GM21360 (cell line): ENCODE results near the gene RHEX.

ENCODE experiments used
- ATAC-seq: cut with Tn5 transposase; IDR thresholded peaks from one replicate; pipeline ENCODE4 v1.9.1; 2021; ENCODE audit warnings: mild to moderate bottlenecking, moderate library complexity; ENCODE audit not compliant: unreplicated experiment

RHEX gene

DNA sequence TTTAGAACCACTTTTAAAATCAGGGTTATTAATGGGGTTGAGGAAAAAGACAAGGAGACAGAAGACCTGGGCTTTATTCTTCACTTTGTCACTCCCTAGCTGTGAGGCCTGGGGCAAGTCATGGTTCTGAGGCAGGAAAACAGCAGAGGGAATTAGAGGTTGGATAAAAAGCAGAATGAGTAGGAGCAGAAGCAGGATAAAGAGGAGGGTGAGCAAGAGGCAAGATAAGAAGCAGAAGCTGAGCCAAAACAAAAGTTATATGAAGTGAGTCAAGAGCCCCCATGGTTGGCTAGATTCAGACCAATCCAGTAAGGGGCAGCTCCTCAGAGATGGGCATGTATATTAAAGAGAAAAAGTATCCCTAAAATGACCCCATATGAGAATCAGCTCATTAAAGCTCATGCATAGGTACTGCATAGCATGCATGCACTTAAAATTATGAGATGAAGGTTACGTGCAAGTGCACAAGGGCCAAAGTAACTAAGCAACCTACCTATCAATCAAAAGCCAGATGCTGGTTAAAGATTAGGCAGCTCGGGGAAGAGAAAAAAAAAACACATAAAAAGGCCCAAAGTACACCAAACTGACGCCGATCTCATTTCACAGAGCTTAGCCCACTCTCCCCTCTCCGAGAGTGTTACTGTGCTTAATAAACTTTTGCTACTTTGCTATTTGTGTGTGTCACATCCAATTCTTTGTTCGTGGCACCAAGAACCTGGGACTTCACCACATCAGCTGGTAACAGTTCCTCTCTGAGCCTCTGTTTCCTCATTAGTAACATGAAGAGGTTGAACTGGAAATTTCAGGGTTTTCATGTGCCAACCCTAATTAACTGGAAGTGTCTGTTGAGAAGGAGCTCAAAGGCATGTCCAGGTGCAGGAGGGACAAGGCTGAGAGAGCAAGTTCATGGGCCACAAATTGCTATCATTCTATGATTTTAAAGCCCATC lies 62.0 kb downstream of the RHEX start:
- no peak for ATAC-seq

- no peak for ATAC-seq
Measured at GRCh38 chr1:206115791-206116190, 62.8 kb downstream of the RHEX start.

GRCh38 chr1:206116191-206116872 lies 63.4 kb downstream of the RHEX start:
- ATAC-seq: no peak

DNA sequence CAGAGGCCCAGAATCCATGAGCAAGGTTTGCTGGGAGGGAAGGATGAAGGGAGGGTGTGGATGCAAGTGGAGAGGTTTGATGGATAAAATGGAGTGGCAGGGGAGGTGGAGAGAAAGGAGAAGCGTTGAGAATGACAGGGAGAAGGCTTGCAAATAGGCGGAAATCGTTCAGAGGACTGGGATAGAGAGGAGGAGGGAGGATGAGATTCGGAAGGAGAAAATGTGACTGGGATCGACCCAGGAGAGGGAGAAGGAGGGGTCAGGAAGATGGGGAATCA lies 63.8 kb downstream of the RHEX start:
- ATAC-seq: no peak

DNA sequence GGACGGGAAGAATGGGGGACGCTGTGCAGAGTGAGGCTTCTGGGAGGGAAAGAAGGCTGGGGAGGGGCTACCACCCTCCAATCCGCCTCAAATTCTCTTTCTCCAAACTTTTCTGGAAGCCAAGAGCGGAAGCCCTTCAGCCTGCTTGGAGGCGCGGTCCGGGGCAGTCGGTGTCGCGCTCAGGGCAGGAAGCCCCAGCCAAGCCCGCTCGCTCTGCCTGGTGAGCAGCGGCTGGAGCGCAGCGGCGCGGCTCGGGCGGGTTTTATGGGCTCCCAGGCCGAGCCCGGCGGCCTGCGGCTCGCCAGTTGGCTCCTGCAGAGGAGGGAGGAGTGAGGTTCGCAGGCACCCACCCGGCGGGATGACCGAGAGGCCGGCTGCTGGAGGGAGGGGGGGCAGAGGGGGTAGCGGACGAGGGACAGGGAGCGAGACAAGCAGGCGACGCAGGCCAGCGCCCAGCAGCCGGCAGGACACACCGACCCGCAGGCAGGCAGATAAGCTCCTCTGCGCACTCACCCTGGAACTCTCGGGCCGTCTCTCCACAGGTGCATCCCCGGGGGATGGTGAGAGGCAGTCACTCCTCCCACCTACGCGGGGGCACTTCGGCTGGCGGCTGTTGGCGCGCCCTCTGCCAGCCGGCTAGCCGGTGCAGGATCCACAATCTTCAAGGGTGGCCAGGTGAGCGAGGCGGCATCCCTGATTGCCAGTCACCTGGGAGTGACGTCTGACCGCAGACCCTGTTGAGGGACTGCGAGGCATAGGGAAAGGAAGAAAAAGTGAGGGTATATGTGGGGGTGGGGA lies 64.4 kb downstream of the RHEX start, which contains the start of gene AVPR1B:
AVPR1B (minus strand) TSS at position 238 of the 798 bp plus-strand sequence. CDS start 498 bp downstream, outside the sequence.
- ATAC-seq: no peak

- ATAC-seq: no peak
Measured at GRCh38 chr1:206120406-206120805, 67.4 kb downstream of the RHEX start.

DNA sequence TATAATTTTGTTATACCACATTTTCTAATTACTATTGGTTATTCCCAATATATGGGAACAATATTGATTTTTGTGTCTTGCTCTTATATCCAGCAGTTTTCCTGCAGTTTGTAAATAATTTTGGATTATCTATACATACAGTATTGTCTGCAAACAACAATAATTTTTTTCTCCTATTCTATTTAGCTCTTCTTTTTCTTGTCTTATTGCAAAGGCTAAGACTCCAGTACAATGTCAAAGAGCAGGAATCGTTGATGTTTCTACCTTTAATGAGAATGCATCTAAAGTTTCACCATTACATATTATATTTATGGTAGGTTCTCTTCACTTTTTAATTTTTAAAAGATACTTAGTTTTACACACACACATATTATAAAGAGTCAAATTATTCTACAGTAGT lies 68.3 kb downstream of the RHEX start:
- no peak for ATAC-seq

- ATAC-seq: no peak
Measured at GRCh38 chr1:206122686-206123085, 69.7 kb downstream of the RHEX start.

- ATAC-seq: no peak
Measured at GRCh38 chr1:206125346-206125745, 72.4 kb downstream of the RHEX start.

DNA sequence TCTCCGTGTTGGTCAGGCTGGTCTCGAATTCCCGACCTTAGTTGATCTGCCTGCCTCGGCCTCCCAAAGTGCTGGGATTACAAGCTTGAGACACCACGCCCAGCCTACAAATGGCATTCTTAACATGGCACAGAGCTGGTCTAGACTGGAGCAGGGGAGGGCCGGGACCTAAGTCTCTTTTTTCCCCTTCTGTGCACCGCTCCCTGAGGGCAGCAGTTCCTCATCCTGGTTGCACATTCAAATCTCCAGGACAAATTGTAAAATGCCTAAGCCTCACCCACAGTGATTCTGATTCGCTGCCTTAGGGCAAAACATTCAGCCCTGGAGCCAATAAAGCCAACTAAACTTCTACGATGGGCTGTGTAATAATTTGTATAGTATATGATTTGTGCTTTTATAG lies 74.4 kb downstream of the RHEX start:
- no peak for ATAC-seq

DNA sequence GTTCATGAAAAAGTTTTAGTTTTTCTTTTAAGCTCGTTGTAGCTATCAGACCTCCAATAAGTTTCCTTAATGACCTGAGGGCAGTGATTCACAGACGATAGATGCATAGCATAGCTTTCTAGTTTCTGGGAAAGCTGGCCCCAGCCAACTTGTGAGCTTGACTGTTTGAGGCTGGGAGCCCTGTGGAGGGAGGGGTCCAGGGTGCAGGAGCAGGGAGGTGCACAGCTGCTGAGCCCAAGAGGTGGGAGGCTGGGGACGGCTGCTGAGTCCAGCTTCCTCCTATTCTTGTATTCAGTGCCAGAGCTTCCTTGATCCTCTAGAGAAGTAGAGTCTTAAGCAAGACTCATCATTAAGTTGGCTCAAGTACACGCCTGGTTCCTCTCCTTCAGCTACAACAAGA lies 75.2 kb downstream of the RHEX start:
- no peak for ATAC-seq

DNA sequence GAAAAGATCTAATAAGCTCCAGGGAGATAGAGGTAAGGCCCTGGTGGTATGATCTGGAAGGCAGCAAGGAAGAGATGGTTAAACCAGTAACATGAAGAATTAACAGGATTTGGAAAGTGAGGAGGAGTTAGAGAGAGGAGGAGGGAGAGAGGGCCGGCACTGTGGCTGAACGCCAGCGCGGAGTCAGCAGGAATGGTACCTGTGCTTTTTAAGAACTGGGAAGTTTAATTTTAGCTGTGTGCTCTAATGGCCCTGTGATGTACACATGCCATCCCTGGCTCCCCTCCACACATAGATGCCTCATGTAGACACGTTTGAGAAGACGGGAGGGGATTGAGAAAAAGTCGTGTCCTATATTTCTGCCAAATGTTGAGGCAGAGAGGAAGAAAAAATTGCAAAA lies 78.1 kb downstream of the RHEX start:
- ATAC-seq: no peak

- ATAC-seq: no peak
Measured at GRCh38 chr1:206133751-206134415, 80.9 kb downstream of the RHEX start.

GRCh38 chr1:206135248-206135647 lies 82.3 kb downstream of the RHEX start:
- ATAC-seq: no peak

- no peak for ATAC-seq
Measured at GRCh38 chr1:206136241-206136640, 83.3 kb downstream of the RHEX start.

DNA sequence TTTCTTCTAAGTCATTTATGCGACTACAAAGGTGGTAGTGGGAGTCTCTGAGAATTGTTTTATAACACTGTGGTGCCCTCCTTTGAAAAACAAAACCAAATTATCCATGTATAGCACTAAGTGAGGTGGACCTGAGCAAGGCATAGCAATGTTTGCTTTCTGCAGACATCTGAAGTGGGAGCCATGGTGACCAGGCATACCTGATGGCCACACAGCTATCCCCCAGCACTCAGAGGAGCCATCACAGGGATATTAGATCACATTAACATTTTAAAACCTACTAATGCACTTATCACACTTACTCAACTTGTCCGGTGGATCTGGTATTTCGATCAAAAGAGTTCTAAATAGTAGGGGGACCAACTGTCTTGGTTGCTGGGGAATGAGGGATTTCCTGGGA lies 89.0 kb downstream of the RHEX start:
- ATAC-seq: no peak

DNA sequence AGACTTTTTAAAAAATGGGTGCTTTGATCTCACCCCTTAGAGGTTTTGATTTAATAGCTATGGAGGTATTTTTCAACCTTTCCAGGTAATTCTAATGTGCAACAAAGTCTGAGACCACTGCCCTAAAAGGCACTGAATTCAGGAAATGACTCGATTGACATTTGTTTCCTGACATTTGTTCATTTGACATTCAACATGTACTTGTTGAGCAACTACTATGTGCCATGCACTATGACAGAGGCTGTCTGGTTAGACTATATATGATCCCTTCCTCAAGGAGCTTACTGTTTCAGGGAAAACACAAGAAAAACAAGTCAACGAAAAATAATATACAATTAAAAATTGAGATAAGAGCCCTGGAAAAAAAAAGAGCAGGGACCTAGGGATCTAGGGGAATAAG lies 89.8 kb downstream of the RHEX start:
- no peak for ATAC-seq

DNA sequence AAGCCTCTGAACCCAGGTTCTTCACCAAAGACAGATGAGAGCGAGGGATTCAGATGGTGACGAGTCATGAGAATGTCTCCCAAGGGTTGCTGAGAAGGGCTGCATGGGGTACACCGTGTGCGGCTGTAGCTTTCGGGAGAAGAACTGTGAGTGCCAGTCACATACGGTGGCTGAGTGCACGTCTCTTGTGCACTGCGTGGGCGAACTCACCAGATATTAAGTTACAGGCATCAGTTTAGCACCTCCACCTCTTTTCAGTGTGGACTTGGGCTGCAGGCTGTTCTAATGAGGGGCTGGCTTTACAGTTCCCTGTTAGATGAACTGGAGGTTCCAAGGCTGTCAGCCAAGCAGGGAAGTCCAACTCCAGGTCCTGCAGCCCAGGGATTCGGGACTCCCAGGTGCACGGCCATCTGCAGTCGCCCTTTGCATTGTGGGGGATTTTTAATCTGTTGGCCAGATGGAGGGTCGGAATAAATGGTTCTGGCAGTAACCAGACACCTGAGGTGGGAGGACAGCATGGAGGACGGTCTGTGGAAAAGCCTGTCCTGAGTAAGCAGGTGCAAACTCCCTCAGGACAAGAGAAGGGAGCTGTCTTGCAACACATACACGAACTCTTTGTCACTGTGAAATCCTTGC lies 90.7 kb downstream of the RHEX start:
- no peak for ATAC-seq

DNA sequence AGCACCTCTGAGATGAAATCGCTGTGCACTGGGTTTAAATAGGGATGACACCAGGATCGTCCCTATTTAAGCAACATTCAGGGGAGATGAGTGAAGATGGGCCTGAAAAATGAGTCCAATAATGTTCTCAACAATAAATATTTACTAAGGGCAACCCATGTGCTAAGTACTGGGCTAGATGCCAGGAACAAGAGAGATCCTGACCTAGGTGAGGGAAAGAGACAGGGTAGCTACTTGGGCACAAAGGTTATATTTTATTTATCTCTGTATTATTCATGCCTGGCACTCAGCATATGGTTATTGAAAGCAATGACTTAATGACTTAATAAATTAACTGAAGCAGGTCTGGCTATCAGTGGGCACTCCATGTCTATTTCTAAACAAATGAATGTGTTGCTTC lies 91.6 kb downstream of the RHEX start:
- ATAC-seq: no peak

DNA sequence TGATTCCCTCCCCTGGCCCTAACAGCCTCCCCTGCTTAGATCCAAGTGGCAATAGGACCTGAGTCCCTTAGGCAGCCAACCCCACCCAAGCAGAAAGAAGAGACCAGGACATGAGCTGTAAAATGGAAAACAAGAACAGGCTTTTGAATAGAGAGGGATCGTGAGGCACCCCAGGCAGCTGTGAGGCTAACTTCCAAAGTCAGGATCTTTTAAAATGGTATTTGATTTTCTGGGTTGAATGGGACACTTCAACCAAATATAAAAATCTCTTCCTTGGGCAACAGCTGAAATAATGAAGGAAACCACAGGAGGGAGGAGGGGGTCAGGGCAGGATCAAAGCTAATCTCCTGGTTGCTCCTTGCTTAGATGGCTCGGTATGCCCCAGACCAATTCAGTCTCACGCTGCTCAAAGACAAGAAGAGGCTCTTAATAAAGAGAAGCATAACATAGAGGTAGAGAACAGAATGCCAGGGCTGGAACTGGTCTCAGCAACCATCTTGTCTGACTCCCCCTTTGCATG lies 92.9 kb downstream of the RHEX start:
- ATAC-seq: no peak
